SK-N-MC (cell line): ENCODE measurements around the gene TPRG1.

Source experiments
- EZH2 ChIP-seq: fragments of 200-600 bp; sonication (generic); IDR thresholded peaks from one replicate; pipeline ENCODE4 v1.6.1; 2017; ENCODE audit warnings: antibody characterized with exemption
- POLR2AphosphoS5 ChIP-seq: IDR thresholded peaks from 2 replicates; pipeline ENCODE4 v1.6.1; 2012; ENCODE audit warnings: mild to moderate bottlenecking, low read depth, low read length, borderline replicate concordance

GRCh38 chr3:189139611-189139940, 32.2 kb upstream of the TPRG1 start:
- TF ChIP-seq EZH2 (no peak), POLR2AphosphoS5 (no peak)
